Mesothelial cell of epicardium (in vitro differentiated cells): Measurements from ENCODE around the gene SLC38A10. TPM values are rescaled to one million over a fixed set of nuclear protein-coding genes. Genes with fewer than 3 reads are reported as not detected.

Source experiments
- DNase-seq, 2 experiments: peaks; one replicate each; pipeline ENCODE4 v3.0.0; 2021; ENCODE audit warnings: low spot score in 2 of 2; ENCODE audit not compliant: unreplicated experiment in 2 of 2
- H3K27ac Mint-ChIP-seq: 2 replicates; pipeline ENCODE4 v1.8.0; 2021; ENCODE audit warnings: mixed read lengths
- H3K27me3 Mint-ChIP-seq: 2 replicates; pipeline ENCODE4 v1.8.0; 2021; ENCODE audit warnings: low read depth, mixed read lengths
- H3K36me3 Mint-ChIP-seq: 2 replicates; pipeline ENCODE4 v1.8.0; 2021; ENCODE audit warnings: mixed read lengths
- H3K4me1 Mint-ChIP-seq: 2 replicates; pipeline ENCODE4 v1.8.0; 2021; ENCODE audit warnings: mixed read lengths
- H3K4me3 Mint-ChIP-seq: 2 replicates; pipeline ENCODE4 v1.8.0; 2021; ENCODE audit warnings: mild to moderate bottlenecking, moderate library complexity, mixed read lengths
- H3K9me3 Mint-ChIP-seq: 2 replicates; pipeline ENCODE4 v1.8.0; 2021; ENCODE audit warnings: mixed read lengths
- total RNA-seq: library from RNA; stranded (reverse); gene quantifications from 3 replicates; pipeline ENCODE4 v1.2.1, GENCODE V29; 2021
- TF ChIP-seq, protein P1 (sequence below): fragments of 200-600 bp; sonication (generic); IDR thresholded peaks from one replicate; pipeline ENCODE4 v1.5.0; 2021; ENCODE audit warnings: antibody characterized with exemption; ENCODE audit not compliant: unreplicated experiment

Gene SLC38A10
- total RNA-seq, 1 donor from 2014 or later = 103 TPM

DNA sequence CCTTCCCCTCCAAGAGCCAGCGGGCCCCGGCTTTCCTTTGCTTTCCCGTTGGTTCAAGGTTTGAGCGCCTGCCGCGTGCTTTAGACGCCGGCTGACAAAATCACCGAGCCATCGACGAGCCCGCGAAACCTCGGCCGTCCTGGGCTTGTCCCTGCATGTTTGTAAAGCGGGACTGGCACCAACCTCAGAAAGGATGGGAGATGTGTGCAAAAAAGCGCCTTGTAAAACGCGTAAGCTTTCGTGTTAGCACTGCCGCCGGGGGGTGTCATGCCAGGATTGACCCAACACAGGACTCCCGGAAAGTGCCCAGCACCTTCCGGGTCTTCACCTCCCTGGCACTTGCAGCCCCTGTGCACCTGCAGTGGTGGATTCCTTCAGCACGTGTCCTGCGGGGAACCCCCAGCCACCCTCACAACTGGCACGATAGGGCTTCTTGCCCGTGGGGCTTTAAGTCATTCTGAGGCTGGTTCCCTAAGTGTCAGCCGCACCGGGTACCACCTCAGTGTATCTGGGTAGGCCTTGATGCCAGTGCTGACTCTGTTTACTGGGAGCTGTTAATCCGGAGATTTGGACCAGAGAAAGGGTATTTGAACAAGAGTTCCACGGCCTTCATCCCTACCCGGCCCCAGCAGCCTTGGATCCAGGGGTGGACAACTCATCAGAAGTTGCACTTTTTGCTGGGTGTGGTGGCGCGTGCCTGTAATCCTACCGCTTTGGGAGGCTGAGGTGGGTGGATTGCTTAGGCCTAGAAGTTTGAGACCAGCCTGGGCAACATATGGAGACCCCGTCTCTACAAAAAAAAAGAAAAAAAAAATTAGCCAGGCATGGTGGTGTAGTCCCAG is 55.2 kb downstream of the SLC38A10 start:
- H3K27ac Mint-ChIP-seq = peak overlapping the region; percentile 94
- peaks cover 19% of the 10 kb centered on the region for H3K4me1 Mint-ChIP-seq
- H3K27me3 Mint-ChIP-seq = no peaks in the 10 kb centered on the region
- DNase-seq = no peak
- H3K9me3 Mint-ChIP-seq = no peaks in the 10 kb centered on the region
- TF ChIP-seq, protein P1, sequence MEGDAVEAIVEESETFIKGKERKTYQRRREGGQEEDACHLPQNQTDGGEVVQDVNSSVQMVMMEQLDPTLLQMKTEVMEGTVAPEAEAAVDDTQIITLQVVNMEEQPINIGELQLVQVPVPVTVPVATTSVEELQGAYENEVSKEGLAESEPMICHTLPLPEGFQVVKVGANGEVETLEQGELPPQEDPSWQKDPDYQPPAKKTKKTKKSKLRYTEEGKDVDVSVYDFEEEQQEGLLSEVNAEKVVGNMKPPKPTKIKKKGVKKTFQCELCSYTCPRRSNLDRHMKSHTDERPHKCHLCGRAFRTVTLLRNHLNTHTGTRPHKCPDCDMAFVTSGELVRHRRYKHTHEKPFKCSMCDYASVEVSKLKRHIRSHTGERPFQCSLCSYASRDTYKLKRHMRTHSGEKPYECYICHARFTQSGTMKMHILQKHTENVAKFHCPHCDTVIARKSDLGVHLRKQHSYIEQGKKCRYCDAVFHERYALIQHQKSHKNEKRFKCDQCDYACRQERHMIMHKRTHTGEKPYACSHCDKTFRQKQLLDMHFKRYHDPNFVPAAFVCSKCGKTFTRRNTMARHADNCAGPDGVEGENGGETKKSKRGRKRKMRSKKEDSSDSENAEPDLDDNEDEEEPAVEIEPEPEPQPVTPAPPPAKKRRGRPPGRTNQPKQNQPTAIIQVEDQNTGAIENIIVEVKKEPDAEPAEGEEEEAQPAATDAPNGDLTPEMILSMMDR = no peak
- peak overlapping the region; percentile 91 for H3K4me3 Mint-ChIP-seq
- H3K36me3 Mint-ChIP-seq = peaks cover 4% of the 10 kb centered on the region

DNA sequence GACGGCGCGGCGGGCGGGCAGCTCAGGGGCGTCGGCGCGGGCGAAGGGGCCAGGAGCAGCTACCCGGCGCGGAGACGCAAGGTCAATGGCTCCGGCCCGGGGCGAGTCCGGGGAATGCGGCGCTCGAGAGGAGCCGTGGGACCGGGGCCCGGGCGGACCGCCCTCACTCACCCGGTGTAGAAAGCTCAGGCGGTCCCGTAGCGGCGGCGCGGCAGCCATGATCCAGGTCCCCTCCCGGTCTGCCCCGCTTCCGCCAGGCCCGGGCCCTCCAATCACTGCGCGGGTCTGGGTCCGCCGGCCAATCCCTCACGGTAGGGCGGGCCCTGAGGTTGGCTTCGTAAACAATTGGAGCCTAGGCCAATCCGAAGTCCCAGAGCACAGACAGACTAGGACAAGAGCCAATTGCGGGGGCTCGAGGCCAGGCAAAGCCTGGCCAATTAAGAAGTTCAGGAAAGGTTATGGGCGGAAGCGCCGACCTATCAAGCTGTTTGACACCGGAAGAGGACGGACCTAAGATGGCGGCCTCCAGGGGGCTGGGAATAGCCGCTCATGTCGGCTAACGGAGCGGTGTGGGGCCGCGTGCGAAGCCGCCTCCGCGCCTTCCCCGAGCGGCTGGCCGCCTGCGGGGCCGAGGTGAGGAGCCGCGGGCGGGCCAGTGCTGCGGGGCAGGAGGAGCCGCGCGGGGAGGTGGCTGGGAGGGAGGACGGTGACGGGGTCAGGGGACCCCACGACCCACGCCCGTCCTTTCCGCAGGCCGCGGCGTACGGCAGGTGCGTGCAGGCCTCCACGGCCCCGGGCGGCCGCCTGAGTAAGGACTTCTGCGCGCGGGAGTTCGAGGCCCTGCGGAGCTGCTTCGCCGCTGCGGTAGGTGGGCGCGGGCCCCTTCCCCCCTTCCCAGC is 56.0 kb downstream of the SLC38A10 start, which contains the start of the genes NDUFAF8 and TEPSIN:
Gene NDUFAF8, plus strand, starts transcription at position 504 of the 899 bp plus-strand sequence. Its CDS starts 46 bp downstream, at position 550.
Gene TEPSIN, minus strand, starts transcription at position 241 of the 899 bp plus-strand sequence. Its CDS starts 22 bp downstream, at position 219.
- TF ChIP-seq, protein P1 = no peak
- Mint-ChIP-seq H3K27me3 (no peaks in the 10 kb centered on the region), H3K4me1 (peaks cover 22% of the 10 kb centered on the region), H3K27ac (peak within 1 kb of the TSS; percentile 94), H3K4me3 (peak within 1 kb of the TSS; percentile 91), H3K36me3 (peaks cover 8% of the 10 kb centered on the region), H3K9me3 (no peaks in the 10 kb centered on the region)
- peak; percentile 92 to 94 for DNase-seq

DNA sequence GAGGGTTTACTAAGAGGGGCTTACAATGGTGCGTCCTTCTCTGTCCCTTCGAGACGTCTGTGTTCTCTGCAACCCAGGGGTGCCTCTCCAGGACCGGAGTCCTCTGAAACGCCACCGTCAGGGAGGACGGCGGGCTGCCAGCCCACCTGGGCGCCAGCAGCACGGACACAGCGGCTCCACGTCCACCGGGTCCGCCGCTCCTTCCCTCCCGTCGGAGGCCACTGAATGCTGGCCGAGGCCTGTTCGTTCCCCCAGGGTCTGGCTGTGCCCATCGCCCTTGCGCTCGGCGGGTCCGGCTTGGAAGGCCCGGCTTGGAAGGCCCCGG is 56.7 kb downstream of the SLC38A10 start:
- no peak for DNase-seq
- Mint-ChIP-seq H3K9me3 (no peaks in the 10 kb centered on the region), H3K4me1 (peaks cover 22% of the 10 kb centered on the region), H3K27me3 (no peaks in the 10 kb centered on the region), H3K27ac (no peak overlapping the region), H3K36me3 (peaks cover 8% of the 10 kb centered on the region), H3K4me3 (peak overlapping the region; percentile 83)
- TF ChIP-seq, protein P1 = no peak

DNA sequence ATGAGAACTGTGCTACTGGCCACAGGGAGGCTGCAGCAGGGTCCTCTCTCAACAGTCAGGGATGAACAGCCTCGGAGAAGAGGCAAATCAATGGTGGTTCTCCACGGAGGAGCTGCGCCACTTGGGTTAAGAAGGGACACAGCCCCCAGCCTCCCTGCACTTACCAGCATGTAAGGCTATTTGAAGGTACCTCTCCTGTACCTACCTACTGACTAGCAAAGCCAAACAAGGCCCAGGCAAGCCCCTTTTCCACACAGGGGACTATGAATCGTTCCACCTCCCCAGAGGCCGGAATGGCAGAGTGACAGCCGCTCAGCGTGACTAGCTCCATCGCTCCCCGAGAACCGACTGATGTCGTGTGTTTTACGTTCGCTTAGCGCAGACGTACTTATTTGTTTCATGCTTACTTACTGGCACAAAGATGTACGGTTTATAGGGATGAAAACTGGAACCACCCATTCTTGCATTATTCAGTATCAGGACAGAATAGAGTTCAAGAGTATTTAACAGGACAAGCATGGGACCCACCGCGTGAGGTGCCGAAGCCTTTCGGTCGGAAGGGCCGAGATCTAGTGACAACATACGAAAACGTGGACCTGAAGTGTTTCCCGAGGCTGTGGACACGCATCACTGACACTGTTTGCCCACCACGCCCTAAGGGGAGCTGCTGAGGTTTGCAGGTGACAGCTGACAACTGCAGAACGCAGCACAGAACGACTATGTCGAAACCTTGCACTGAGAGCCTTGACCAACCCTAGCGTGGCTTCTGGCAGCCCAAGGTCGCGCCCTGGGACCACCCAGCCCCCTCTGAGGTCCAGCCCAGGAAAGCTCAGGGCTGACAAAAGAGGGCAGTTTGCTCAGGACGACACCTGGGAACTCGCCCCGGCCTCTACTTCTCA is 57.3 kb downstream of the SLC38A10 start:
- Mint-ChIP-seq H3K4me1 (peaks cover 22% of the 10 kb centered on the region), H3K4me3 (peak overlapping the region; percentile 83), H3K27ac (no peak overlapping the region), H3K27me3 (no peaks in the 10 kb centered on the region), H3K36me3 (peaks cover 8% of the 10 kb centered on the region), H3K9me3 (no peaks in the 10 kb centered on the region)
- TF ChIP-seq, protein P1 = no peak
- DNase-seq = no peak

DNA sequence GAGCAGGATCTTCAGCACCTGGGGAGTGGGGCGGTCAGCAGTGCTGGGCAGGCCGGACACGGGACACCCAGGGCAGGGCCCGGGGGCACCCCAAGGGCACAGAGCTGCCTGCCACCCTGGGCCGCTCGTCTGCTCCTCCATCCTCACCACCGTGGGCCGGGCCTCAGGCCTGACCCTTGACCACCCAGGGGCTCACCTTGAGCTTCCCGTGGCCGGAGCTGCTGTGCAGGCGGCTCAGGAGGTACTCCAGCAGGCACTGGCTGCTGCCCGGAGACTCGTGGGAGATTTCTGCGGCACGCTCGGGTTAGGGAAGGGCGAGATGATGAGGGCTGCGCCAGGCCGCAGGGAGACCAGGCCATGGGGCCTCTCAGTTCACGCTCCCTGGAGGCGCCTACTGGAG is 58.3 kb downstream of the SLC38A10 start:
- H3K4me3 Mint-ChIP-seq = no peak overlapping the region
- no peaks in the 10 kb centered on the region for H3K9me3 Mint-ChIP-seq

More for the DNA sequence above, 58.3 kb downstream of the SLC38A10 start:
- Mint-ChIP-seq H3K4me1 (peaks cover 22% of the 10 kb centered on the region), H3K36me3 (peaks cover 8% of the 10 kb centered on the region), H3K27ac (no peak overlapping the region), H3K27me3 (no peaks in the 10 kb centered on the region)
- TF ChIP-seq, protein P1 = no peak
- DNase-seq = no peak
